DND-41 (cell line): ENCODE data around the gene NTM.

Experiments
- CTCF ChIP-seq: IDR thresholded peaks from 2 replicates; pipeline ENCODE4 v1.5.1; 2012; ENCODE audit warnings: borderline replicate concordance, low read length, moderate library complexity, mild to moderate bottlenecking; ENCODE audit not compliant: poor library complexity, severe bottlenecking; ENCODE audit errors: extremely low read depth
- EZH2 ChIP-seq: IDR thresholded peaks from 3 replicates; pipeline ENCODE4 v1.6.1; 2012; ENCODE audit warnings: borderline replicate concordance, low read depth, mild to moderate bottlenecking, moderate library complexity, low read length, inconsistent platforms; ENCODE audit not compliant: severe bottlenecking

GRCh38 chr11:132171031-132171430 lies 800.6 kb downstream of the NTM start:
- TF ChIP-seq CTCF (no peak), EZH2 (no peak)
